GM12874 (cell line): ENCODE results near the gene NPHP4.

Experiments
- TF ChIP-seq, protein P1 (sequence below): IDR thresholded peaks from 2 replicates; pipeline ENCODE4 v1.5.1; 2011; ENCODE audit warnings: low read depth, mild to moderate bottlenecking, control low read depth, low read length, moderate library complexity; ENCODE audit not compliant: insufficient read depth

Gene NPHP4

DNA sequence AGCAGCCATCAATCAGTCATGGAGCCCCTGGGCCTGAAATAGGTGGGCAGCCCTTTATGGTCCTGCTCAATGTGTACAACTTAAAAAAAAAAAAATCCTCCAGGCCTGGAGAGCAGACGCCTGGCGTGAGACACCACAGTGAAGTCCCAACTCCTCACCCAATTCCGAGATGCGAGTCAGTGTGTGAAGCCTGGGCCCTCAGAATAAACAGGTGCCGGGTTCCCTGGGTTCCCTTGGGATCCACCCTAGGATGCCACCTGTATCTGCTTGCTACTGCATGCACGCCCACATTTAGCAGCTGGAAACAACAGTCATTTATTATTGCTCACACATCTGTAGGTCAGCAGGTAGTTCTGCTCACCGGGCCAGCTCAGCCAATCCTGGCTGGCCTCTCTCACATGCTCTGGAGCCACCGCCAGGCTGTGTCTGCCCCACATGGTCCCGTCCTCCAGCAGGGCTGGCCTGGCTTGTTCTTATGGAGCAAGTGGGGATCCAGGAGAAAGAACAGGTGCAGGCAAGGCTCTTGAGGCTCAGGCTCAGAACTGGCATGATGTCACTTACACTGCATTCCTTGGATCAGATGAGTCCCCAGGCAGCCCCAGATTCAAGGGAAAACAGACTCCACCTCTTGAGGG, 172.7 kb downstream of the NPHP4 start:
- TF ChIP-seq, protein P1, sequence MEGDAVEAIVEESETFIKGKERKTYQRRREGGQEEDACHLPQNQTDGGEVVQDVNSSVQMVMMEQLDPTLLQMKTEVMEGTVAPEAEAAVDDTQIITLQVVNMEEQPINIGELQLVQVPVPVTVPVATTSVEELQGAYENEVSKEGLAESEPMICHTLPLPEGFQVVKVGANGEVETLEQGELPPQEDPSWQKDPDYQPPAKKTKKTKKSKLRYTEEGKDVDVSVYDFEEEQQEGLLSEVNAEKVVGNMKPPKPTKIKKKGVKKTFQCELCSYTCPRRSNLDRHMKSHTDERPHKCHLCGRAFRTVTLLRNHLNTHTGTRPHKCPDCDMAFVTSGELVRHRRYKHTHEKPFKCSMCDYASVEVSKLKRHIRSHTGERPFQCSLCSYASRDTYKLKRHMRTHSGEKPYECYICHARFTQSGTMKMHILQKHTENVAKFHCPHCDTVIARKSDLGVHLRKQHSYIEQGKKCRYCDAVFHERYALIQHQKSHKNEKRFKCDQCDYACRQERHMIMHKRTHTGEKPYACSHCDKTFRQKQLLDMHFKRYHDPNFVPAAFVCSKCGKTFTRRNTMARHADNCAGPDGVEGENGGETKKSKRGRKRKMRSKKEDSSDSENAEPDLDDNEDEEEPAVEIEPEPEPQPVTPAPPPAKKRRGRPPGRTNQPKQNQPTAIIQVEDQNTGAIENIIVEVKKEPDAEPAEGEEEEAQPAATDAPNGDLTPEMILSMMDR, result no peak

DNA sequence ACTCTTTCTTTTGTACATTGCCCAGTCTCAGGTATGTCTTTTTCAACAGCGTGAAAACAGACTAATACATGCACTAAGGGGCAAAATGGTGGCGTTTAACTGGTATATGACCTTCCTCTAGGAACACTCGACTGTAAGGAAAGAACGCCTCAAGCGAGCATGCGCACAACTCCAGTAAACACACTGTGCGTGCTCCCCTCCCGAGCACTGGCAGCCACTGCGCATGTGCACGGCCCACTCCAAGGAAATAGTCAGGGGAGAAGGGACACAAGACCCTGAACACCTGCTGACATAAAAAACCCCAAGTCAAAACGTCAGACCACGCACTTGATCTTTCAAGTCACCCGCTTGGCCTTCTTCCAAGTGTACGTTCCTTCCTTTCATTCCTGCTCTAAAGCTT, 173.5 kb downstream of the NPHP4 start:
- TF ChIP-seq, protein P1, result no peak

DNA sequence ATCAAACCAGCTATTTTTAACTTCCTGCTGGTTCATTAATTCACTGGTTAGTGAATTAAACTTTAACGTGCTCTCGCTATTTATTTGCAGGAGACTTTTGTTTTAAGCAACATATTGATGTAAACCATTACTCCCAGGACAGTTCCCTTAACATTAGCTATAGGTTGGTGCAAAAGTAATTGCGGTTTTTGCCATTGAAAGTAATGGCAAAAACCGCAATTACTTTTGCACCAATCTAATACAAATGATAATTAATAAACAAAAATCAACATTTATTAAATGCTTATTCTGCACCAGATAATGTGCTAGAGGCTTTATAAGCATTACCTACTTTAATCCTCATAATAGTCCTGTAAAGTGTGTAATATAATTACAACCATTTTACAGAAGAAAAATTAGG, 176.5 kb downstream of the NPHP4 start:
- TF ChIP-seq, protein P1, result no peak

DNA sequence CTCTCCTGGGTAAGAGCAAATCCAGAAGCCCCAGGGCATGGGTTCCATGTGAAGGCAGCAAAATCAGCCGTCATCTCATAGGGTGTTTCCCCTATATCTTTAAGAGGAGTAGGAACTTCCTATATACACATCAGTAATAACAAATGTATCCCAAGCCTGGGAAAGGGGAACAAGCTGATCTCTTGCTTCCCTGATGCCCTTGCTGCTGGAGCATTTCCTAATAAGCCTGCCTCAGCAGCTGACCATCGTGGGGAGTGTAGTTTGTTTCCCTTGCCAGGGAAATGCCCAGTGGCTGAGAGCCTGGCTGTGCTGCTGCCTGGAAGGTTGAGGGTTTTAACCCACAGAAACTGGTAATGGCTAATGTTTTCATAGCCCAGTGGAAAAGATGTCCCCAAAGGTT, 177.0 kb downstream of the NPHP4 start:
- TF ChIP-seq, protein P1, result no peak

DNA sequence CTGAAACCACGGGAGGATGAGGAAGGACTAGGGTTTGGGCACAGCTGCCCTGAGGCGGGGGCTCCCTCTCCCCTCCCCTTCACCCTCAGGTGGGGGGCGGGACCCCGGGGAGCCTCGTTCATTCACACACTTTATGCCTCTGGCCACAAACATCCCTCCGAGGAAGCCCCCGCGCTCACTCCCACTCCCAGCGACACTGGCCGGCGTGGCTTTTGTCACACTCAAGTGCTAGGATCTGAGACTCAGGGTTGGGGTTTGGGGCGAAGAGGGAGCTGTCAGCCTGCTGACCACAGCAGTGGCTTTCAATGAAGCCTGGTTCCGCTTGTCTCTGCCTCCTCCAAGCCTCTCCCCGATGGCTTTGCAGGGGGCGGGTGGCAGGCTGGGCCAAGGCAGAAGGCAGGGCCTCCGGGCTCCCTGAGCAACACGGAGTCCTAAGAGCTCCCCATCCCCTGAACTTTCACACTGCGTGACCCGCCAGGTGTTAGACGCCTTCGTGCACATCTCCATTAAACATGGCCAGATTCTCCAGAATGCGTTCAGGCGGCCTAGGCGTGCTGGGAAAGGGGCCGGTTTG, 178.1 kb downstream of the NPHP4 start:
- TF ChIP-seq, protein P1, result no peak

DNA sequence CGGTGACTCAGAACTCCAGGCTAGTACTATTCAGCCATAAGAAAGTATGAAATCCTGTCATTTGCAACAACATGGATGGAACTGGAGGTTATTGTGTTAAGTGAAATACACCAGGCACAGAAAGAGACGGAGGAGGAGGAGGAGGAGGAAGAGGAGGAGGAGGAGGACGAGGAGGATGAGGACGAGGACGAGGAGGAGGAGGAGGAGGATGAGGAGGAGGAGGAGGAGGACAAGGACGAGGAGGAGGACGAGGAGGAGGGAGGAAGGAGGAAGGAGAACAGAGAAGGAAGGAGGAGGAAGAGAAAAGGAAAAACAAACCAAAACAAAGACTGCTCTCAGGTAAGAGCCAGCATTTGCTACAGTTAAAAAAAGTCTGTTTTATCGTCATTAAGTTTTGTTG, 178.7 kb downstream of the NPHP4 start:
- TF ChIP-seq, protein P1, result no peak
